Upper lobe of right lung (tissue), 1 donor: ENCODE results near the gene SFTPD. TPM values are rescaled to one million over a fixed set of nuclear protein-coding genes. Genes with fewer than 3 reads are reported as not detected.
"Not testable (repeated sequence)": the region's sequence is repeated elsewhere in the genome, so short reads cannot be mapped to it uniquely, and the experiment has no call there.

Source experiments
- ATAC-seq: fragments of 200-7000 bp; cut with Tn5 transposase; one replicate; pipeline ENCODE4 v1.9.1; 2020; ENCODE audit warnings: mild to moderate bottlenecking, moderate library complexity
- DNase-seq: peaks from one replicate; pipeline ENCODE4 v3.0.0-alpha.2; 2020
- H3K27ac ChIP-seq: fragments of 200-600 bp; one replicate; pipeline ENCODE4 v1.8.0; 2022
- H3K27me3 ChIP-seq: fragments of 200-600 bp; one replicate; pipeline ENCODE4 v1.8.0; 2022; ENCODE audit warnings: mild to moderate bottlenecking
- H3K36me3 ChIP-seq: fragments of 200-600 bp; one replicate; pipeline ENCODE4 v1.8.0; 2022
- H3K4me1 ChIP-seq: fragments of 200-600 bp; one replicate; pipeline ENCODE4 v1.8.0; 2022
- H3K4me3 ChIP-seq: fragments of 200-600 bp; one replicate; pipeline ENCODE4 v1.8.0; 2022; ENCODE audit warnings: mild to moderate bottlenecking
- H3K9me3 ChIP-seq: fragments of 200-600 bp; one replicate; pipeline ENCODE4 v1.8.0; 2022
- intact Hi-C: fragments of 100-400 bp; cut with DNase I; formaldehyde crosslinking; loops from one replicate; pipeline ENCODE4 v1.11.0; 2022
- total RNA-seq: library from RNA; stranded (reverse); fragmentation: NEBNext Ultra II Directional; extraction: Animal tissue kit (Norgen Biotek cat#: 25700); gene quantifications from one replicate; pipeline ENCODE4 v1.2.1, GENCODE V29; 2021
- TF ChIP-seq, protein P1 (sequence below): fragments of 200-600 bp; IDR thresholded peaks from one replicate; pipeline ENCODE4 v1.8.0; 2022; ENCODE audit warnings: antibody characterized with exemption
- donor health status: DM: no; HTN: yes; CAD: no; lungs with severe emphysema.

Gene SFTPD
- total RNA-seq, 1 donor from 2014 or later = 780 TPM

DNA sequence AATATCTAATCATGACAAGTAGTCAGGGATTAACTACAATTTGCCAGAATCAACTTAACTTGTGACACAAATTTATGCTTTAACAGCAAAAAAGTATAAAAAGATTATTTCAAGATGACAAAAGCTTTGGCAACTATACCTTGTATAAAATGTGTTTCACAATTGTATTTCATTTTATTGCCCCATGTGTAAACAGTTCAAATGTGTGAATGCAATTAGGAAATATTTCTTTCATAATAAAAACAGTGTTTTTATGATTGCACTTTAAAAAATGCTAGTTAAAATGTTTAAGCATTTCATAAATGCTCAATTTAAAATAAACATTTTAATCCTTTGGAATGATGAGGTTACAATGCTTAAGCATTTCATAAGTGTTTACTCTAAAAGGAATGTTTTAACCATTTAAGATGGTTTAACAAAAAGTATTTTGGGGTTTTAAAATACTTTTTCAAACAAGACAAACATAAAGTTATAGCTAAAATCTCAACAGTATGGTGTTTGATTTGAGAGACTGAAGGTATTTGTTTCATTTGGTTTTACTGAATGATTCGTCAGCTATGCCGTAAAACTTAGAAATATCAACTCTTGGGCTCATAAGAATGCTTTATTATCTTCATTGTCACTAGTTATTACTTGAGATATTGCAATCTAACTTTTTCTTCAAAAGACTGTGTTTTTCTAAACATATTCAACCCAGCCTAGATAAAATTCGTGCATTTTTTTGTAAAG lies 50.1 kb downstream of the SFTPD start:
- no peaks in the 10 kb centered on the region for H3K27me3 ChIP-seq
- no peaks in the 10 kb centered on the region for H3K9me3 ChIP-seq
- intact Hi-C loops = no loop called here
- H3K27ac ChIP-seq = no peak overlapping the region
- no peak for DNase-seq
- H3K4me1 ChIP-seq = peaks cover 2% of the 10 kb centered on the region
- TF ChIP-seq, protein P1, sequence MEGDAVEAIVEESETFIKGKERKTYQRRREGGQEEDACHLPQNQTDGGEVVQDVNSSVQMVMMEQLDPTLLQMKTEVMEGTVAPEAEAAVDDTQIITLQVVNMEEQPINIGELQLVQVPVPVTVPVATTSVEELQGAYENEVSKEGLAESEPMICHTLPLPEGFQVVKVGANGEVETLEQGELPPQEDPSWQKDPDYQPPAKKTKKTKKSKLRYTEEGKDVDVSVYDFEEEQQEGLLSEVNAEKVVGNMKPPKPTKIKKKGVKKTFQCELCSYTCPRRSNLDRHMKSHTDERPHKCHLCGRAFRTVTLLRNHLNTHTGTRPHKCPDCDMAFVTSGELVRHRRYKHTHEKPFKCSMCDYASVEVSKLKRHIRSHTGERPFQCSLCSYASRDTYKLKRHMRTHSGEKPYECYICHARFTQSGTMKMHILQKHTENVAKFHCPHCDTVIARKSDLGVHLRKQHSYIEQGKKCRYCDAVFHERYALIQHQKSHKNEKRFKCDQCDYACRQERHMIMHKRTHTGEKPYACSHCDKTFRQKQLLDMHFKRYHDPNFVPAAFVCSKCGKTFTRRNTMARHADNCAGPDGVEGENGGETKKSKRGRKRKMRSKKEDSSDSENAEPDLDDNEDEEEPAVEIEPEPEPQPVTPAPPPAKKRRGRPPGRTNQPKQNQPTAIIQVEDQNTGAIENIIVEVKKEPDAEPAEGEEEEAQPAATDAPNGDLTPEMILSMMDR = no peak
- ATAC-seq = no peak
- H3K4me3 ChIP-seq = no peak overlapping the region
- H3K36me3 ChIP-seq = no peaks in the 10 kb centered on the region

DNA sequence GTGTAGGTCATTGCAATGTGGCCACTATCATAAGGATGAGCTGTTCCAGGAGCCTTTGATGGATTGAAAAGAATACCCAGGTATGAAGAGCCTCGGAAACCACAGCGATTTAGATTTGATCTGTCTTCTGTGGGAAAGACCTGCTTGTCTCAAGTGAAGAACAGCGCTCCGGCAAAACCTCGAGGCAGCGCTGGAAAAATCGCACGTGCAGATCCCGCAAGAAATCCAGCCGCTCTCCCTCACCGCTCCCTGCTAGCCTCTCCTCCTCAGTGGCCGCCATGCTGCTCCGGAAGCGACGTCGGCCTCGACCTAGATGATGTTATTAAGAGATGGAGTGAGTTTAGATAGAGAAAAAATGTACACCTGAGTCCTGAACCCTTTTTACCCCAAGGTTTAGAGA lies 56.0 kb downstream of the SFTPD start:
- intact Hi-C loops, H3K9me3 ChIP-seq, ATAC-seq, H3K4me1 ChIP-seq, DNase-seq, H3K36me3 ChIP-seq, H3K4me3 ChIP-seq, H3K27me3 ChIP-seq, H3K27ac ChIP-seq: not testable (repeated sequence)

DNA sequence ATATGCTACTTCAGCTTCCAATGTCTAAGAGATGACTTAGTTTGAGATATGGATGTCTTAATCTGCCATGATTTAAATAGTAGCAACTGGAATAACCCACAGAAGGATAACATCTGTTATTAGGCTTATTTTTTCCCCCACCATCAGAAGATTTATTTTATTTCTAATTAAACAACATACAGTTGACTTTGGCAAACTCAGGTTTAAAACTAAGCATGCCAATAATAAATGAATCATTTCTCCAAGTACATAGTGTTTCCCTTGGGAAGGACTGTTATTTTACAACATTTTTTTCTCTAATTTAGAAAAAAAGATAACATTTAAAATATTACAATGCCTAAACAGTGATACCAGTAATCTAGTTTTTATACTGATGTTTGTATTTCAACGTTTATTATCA lies 58.4 kb downstream of the SFTPD start:
- DNase-seq = no peak
- no peak for ATAC-seq
- intact Hi-C loops = no loop called here
- no peaks in the 10 kb centered on the region for H3K4me1 ChIP-seq
- H3K27ac ChIP-seq = no peak overlapping the region
- no peaks in the 10 kb centered on the region for H3K27me3 ChIP-seq
- no peak overlapping the region for H3K4me3 ChIP-seq
- no peaks in the 10 kb centered on the region for H3K36me3 ChIP-seq
- no peaks in the 10 kb centered on the region for H3K9me3 ChIP-seq
- TF ChIP-seq, protein P1 = no peak

DNA sequence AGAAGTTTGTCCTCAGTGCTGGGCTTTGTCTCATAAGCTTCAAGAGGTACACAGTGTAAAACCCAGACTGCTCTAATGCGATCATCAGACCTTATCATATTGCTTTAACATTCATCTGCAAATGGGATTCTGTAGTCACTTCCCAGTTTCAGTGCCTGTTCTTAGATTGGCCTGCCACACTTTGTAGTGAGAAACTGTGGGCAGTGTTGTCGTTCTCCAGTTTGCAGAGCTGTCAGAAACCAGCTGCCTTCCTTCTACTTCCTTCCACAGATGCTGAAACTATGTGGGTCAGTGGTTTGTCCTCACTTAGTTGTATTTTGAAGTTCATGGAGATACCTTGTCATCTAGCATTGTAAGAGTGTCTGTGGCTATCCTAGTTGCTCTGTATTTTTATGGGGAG lies 59.9 kb downstream of the SFTPD start:
- intact Hi-C loops, H3K9me3 ChIP-seq, H3K4me3 ChIP-seq, H3K27ac ChIP-seq, H3K36me3 ChIP-seq, H3K4me1 ChIP-seq, H3K27me3 ChIP-seq, DNase-seq: not testable (repeated sequence)
- ATAC-seq = peak; percentile 45

Other genes with a start within 250 kb of the SFTPD start
- 0.96 TPM for gene NUTM2B, start 245.9 kb downstream of the SFTPD start, total RNA-seq
- not detected for gene NUTM2E, start 122.4 kb downstream of the SFTPD start, total RNA-seq
- 17.6 TPM for gene TMEM254, start 129.6 kb upstream of the SFTPD start, total RNA-seq
- 24.1 TPM for gene PLAC9, start 183.6 kb upstream of the SFTPD start, total RNA-seq